Measurements from ENCODE around the gene SH2D5.
"Not testable (repeated sequence)": the region's sequence is repeated elsewhere in the genome, so short reads cannot be mapped to it uniquely, and the experiment has no call there.

Gene SH2D5

DNA sequence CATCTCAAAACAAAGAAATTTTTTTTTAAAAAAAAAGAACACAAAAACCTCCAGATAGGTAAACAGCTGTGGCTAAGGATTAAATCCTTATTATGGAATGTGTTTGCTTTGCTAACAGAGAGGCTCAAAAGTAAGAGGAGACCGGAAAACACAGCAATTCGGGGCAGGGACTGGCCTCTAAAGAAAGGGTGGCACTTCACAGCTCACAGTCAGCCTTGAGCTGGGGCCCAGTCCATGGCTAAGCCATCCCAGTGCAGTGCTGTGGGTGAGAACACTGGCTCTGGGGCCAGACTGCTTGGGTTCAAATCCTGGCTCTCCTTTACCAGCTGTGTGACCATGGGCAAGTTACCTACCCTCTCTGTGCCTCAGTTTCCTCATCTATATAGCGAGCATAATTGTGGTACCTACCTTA is 42.9 kb downstream of the SH2D5 start:
- DNase-seq, result no peak

DNA sequence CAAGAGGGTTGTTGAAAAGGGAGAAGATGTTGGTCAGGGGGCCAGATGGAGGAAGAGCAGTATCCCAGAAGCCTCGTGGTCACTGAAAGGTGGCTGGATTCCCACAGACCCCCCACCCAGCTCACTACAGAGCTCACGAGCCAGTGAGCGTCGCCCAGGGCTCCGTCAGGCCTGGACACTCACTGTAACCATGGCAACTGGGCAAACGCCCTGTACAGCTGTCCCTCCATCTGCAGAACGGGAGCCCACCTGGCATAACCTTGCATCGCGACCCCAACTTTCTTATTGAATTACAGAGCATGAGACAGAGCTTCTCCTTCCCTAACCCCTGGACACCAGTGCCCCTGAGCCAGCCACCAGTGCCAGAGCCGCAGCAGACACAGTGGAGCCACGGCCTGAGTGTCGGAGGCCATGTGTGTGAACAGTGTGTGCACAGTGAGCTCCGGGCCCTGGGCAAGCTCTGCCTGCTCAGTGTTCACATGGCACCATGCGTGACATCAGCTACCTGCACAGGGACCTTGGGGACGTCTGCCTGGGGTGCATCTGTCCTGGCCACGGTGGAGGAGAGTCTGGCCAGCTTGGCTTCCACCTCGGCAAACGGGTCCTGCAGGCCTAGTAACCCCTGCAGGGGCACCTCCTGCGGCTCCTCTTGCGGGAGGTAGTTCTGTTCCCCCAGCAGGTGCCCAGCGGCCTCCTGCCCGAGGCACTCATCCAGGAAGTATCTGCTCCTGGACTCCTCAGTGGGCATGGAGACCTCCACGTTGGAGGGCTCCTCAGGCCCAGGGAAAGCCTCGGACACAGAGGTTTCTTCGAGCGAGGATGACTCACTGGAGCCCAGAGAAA is 45.4 kb downstream of the SH2D5 start:
- no peak for DNase-seq

DNA sequence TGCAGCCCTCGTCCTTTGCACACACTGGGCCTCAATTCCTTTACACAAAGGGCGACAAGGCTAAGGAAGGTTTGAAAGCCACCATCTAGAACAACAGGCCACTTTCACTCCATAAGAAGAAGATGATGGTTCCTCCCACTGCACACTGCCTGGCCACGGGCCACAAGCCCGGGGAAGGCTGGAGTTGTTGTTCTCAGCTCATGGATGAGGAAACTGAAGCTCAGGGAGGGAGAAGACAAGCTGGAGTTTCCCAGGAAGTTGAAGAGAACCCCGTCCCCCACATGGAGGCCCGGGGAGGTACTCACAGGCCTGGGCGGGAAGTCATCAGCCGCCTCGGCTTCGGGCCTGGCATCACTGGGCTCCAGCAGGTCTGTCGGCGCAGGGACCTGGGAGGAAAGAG is 46.8 kb downstream of the SH2D5 start:
- DNase-seq, result no peak

DNA sequence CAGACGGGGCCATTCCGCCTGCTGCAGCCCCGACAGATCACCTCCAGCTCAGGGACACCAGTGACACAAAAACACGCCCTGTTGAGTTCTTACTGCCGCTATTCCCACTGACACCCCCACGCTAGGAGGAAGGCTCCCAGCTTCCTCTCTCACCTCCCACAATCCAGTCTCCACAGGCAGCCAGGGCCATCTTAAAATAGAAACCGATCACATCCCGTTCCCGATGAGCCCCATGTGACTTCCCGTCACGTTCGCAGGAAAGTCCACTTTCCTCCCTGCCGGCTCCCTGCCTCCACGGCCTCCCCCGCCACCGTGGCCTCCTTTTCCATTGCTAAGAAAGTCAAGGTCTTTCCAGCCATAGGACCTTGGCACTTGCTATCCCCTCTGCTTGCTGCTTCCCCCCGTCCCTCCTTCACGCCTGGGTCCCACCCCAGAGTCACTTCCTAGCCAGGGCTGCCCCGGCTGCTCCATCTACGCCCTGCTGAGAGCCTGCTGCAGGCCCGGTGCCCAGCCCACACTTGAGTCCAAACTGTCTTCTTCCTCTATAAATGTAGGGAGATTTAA is 47.3 kb downstream of the SH2D5 start:
- no peak for DNase-seq

DNA sequence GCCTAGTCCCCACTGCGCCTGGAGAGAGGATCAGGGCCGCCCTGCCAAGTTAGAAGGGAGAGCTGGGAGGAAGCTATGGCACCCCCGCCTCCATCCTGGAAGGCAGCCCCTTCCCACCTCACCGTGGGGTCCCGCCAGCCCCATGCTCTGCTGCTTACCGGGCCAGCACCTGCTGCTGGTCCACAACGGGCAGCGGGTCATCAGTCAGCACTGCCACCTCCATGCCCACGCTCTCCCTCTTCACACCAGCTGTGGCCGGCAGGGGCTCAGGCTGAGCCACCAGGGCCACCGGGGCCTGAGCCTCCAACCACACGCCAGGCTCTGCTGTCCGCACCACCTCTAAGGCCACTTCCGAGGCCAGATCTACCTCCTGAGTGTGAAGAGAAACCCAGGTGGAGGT is 47.9 kb downstream of the SH2D5 start:
- DNase-seq, result no peak

DNA sequence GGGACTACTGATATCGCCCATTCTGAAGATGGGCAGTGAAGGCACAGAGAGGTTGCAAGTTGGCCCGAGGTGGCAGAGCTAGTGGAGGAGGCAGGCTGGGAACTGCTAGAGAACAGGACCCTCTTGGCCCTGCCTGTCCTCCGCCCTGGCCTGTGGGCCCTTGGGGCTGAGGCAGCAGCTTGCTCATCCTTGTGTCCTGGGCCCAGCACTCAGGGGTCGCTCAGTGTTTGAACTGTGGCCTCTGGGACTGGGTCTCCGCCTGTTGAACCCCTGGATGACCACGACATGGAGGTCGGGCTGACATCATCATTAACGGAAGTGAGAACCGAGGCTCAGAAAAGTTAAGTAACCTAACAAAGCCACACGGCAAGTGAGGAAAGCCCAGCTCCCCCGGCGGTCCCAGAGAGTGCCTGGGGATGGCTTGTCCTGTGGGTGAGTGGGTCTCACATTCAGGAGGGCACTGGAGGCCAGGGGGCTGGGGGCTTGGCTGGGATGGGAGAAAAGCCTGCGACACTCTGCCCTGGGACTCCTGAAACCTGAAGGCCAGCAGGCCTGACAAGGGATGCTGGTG is 48.4 kb downstream of the SH2D5 start:
- DNase-seq, result no peak

DNA sequence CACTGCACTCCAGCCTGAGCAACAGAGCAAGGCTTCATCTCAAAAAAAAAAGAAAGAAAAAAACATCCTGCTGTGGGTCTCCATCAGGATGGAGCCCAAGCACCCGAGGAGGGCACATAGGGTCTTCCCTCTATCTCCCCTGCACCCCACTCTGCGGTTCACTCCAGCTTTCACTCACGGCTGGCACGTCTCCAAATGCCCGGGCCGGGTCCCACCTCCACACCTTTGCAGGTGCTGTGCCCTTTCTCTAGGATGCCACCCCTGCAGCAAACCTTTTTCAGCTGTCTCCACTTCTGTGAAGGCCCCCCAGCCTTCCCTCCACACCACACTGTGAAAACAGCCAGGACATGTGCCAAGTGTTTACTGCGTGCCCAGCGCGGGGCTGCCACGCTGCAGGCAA is 48.9 kb downstream of the SH2D5 start:
- DNase-seq, result no peak

DNA sequence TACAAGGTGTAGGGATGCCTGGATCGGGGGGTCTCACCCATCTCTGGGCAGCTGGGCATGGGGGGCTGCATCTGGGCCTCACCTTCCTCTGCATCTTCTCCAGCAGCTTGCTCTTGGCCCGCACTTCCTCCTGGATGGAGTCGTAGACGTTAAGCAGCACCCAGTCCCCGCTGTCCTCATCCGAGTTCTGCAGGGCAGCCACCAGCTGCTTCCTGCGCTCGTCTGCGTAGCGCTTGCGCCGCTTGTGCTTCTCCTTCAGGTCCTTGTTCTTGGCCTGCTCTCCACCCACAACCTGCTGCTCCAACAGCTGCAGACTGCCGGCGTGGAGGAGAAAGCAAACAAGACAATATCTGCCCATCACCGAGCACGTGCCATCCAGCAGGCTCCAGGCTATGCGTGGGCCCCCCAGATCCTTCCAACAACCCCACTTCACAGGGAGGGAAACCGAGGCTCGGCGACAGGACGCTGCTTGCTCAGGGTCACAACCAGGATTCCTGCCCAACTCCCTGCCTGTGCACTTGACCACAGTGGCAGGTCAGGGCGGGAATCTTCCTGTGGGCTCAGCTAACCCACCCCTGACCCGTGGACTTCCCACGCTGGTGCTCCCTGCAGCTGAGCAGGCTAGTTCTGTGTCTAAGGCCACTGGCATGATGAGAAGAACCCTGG is 49.8 kb downstream of the SH2D5 start:
- DNase-seq, result no peak

DNA sequence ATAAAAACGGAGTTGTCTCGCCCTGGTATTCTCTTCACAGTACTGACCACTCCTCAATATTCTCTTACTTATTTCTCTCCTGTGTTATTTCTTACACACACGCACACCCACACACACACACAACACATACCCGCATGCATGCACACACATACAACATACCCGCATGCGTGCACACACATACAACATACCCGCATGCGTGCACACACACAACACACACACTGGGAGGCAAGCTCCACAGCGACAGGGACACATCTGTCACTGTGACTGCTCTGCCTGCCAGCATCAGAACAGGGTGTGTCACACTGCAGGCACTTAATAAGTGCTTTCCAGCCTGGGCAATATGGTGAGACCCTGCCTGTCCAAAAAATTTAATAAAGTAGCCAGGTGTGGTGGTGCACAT is 50.5 kb downstream of the SH2D5 start:
- no peak for DNase-seq

DNA sequence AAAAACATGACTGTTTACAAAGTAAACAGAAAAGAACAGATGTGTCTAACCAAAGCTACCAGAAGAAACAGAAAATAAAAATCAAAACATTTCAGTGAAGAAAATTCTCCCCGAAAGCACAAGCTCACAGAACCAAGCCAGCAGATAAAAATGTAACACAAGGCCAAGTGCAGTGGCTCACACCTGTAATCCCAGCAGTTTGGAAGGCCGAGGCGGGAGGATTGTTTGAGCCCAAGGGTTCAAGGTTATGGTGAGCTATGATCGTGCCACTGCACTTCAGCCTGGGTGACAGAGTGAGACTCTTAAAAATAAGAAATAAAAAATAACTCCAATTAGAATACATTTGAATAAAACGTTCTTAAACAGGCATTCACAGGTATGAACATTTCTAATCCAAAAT is 52.2 kb downstream of the SH2D5 start:
- DNase-seq, result no peak

DNA sequence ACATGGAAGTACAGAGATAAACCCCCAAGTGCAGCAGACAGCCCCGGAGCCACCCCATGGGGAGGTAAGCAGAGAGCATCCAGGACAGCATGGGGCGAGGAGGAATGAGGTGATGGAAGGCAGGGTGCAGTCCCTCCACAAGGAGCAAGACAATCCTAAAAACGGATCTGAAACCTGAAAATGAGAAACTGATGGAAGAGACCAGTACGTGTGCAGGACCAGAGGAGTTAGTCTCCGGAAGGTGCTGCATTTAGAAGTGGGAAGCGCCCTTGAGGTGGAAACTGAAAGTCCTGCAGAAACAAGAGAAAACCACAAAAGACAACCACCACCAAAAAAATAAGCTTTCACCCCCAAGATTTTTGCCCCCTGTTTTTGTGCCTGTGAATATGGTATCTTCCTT is 53.9 kb downstream of the SH2D5 start:
- DNase-seq, result no peak

DNA sequence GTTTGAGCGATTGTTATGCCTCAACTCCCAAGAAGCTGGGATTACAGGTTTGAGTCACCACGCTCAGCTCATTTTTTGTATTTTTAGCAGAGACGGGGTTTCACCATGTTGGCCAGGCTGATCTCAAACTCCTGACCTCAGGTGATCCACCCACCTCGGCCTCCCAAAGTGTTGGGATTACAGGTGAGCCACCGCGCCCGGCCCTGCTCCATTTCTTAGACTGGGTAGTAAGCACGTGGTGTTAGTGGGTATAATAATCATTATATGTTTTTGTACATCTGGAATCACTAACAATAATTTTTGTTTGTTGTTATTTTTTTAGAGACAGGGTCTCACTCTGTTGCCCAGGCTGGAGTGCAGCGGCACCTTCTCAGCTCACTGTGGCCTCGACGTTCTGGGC is 58.9 kb downstream of the SH2D5 start:
- DNase-seq, result not testable (repeated sequence)

DNA sequence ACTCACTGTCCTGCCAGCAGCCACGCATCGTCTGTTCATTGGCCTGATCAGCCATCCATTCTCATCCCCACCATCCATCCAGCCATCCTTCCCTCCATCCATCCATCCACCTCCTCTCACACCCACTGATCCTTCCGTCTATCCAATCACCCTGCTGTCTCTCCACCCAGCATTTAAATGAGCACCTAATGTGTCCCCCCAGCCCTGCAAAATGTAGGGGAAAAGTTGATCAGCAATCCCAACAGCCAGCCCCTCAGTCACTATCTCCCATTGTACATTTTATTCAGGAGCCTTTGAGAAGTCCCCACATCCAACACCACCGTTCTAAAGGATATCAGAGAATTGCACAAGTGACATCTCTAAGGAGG is 60.3 kb downstream of the SH2D5 start:
- DNase-seq, result no peak

DNA sequence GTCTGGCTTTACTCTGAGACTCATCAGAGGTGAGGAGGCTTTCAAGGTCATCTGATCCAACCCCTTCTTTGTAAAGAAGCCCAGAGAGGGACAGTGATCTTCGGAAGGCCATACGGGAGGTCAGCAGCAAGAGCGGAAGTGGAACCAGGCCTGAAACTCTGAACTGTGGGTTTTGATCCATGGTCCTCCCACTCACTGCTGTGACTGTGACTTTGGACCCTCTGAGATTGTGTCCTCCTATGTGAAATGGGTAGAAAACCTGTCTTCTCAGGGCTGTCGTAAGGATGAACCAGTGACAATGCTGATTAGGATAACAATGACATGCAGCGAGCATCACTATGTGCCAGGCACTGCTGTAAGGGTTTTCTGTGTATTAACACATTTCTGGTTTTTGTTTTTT is 61.6 kb downstream of the SH2D5 start:
- no peak for DNase-seq

Measured in T1000 (cell line).